ENCODE measurements around the gene DYSF.

DNA sequence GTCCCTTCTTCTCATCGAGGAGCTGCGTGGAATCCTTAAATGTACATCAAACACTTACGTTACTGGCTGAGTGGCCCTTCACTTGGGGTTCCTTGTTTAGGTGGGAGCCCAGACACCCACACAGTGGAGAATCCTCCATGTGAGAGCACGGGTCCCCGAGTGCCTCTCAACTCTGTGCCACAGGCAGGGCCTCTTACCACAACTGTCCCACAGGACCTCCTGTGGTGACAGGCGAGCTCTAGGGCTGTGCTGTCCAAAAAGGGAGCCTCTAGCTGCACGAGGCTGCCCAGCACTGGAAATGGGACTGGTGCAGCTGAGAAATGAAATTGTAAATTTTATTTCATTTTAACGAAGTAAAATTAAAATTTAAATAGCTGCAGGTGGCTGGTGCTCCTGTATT lies 145.7 kb downstream of the DYSF start:
- TF ChIP-seq EP300 (IDR thresholded peaks at IDR 0.05; ENCODE audit: low read depth), result no peak
- no peak for TF ChIP-seq POLR2A (IDR thresholded peaks at IDR 0.05)
- TF ChIP-seq, protein P1, sequence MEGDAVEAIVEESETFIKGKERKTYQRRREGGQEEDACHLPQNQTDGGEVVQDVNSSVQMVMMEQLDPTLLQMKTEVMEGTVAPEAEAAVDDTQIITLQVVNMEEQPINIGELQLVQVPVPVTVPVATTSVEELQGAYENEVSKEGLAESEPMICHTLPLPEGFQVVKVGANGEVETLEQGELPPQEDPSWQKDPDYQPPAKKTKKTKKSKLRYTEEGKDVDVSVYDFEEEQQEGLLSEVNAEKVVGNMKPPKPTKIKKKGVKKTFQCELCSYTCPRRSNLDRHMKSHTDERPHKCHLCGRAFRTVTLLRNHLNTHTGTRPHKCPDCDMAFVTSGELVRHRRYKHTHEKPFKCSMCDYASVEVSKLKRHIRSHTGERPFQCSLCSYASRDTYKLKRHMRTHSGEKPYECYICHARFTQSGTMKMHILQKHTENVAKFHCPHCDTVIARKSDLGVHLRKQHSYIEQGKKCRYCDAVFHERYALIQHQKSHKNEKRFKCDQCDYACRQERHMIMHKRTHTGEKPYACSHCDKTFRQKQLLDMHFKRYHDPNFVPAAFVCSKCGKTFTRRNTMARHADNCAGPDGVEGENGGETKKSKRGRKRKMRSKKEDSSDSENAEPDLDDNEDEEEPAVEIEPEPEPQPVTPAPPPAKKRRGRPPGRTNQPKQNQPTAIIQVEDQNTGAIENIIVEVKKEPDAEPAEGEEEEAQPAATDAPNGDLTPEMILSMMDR (IDR thresholded peaks at IDR 0.05), result no peak

Measured in transverse colon (tissue), 3 donors.